ENCODE measurements around the gene ARHGAP26.

GRCh38 chr5:143119291-143119769 is 349.2 kb downstream of the ARHGAP26 start:
- TF ChIP-seq POLR2A (IDR thresholded peaks at IDR 0.05) = no peak
- TF ChIP-seq CTCF (IDR thresholded peaks at IDR 0.05) = no peak
